ENCODE data around the gene FUZ.
"Not testable (repeated sequence)": the region's sequence is repeated elsewhere in the genome, so short reads cannot be mapped to it uniquely, and the experiment has no call there.

Gene FUZ

DNA sequence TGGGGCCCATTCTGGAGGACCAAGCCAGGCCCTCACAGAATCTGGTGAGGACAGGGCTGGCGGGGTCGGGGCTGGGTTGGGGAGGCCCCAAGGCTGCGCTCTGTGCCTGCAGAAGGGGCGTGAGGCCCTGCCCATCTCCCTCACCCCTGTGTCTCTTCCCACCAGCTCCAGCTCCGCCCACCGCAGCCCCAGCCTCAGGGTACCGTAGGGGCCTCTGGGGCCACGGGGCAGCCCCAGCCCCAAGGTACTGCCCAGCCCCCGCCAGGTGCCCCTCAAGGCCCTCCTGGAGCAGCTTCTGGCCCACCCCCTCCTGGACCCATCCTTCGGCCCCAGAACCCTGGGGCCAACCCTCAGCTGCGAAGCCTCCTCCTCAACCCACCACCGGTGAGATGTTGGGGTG is 22.5 kb upstream of the FUZ start:
- DNase-seq (ENCODE audit: insufficient read length, low spot score) (no peak), FAIRE-seq (no peak)

DNA sequence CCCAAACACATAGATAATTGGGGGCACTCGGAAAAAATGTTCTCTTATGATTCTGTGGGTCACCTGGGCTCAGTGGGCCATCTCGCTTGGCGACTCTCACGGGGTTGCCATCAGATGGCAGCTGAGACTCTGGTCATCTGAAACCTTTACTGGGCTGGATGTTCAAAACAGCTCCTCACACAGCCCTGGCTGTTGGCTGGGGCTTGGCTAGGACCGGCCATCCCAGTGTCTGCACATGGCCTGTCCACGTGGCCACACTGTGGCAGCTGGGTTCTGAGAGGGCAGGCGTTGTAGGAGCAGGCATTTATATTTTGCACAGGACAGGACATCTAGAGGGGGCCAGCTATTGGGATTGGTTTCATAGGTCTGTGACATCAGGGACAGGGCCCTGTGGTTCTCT is 20.5 kb upstream of the FUZ start:
- no peak for FAIRE-seq
- DNase-seq (ENCODE audit: insufficient read length, low spot score), result no peak

GRCh38 chr19:49832556-49832955 is 19.5 kb upstream of the FUZ start:
- FAIRE-seq (no peak), DNase-seq (ENCODE audit: insufficient read length, low spot score) (no peak)

GRCh38 chr19:49831592-49831991 is 18.5 kb upstream of the FUZ start:
- no peak for DNase-seq (ENCODE audit: insufficient read length, low spot score)
- FAIRE-seq, result no peak

- DNase-seq (ENCODE audit: insufficient read length, low spot score) (no peak), FAIRE-seq (no peak)
Measured at GRCh38 chr19:49830766-49831165, 17.7 kb upstream of the FUZ start.

GRCh38 chr19:49829721-49830120 is 16.6 kb upstream of the FUZ start:
- DNase-seq (ENCODE audit: insufficient read length, low spot score), result no peak
- no peak for FAIRE-seq

DNA sequence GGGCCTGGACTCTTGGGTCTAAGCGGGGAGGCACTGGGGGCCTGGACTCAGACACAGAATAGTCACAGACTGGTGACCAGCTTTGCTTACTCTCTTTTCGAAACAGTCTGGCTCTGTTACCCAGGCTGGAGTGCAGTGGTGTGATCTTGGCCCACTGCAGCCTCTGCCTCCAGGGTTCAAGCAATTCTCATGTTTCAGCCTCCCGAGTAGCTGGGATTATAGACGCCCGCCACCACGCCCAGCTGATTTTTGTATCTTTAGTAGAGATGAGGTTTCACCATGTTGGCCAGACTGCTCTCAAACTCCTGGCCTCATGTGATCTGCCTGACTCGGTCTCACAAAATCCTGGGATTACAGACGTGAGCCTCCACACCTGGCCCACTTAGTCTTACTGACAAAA is 16.1 kb upstream of the FUZ start:
- no peak for FAIRE-seq

DNA sequence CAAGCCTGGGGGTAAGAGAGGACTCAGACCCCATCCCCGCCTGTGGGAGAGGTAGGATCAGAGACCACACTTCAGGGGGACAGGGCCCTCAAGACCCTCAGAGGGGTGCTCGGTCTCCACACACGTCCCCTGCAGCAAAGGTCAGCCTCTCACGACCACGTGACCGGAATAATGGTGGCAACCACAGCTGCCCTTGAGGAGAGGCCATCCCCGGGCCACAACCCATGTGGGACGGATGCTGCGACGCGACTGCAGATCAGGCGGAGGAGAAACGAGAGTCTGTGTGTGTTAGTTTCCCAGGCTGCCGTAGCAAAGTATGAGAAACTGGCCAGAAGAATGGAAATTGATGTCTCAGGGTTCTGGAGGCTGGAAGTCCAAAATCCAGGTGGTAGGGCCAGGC is 13.9 kb upstream of the FUZ start:
- FAIRE-seq (no peak), DNase-seq (ENCODE audit: insufficient read length, low spot score) (no peak)

More for the DNA sequence above, 16.1 kb upstream of the FUZ start:
- no peak for DNase-seq (ENCODE audit: insufficient read length, low spot score)

- no peak for FAIRE-seq
Measured at GRCh38 chr19:49824662-49825061, 11.6 kb upstream of the FUZ start.

DNA sequence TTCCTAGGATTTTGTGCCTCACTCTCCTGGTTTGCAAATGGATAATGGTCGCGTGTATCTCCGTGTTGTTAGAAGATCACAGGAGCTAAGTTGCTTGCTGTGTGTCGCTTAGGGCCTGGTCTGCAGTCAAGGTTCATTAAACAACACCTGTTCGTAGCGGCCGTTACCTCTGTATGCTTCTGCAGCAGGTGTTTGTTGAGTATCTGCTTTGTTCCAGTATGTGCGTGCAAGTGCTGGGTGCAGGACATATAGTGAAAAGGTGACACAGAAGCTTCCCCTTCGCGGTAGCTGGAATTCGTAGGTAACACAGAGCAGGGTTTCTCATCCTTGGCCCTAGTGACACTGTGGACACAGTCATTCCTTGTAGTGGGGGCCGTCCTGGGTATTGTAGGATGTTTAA is 10.4 kb upstream of the FUZ start:
- DNase-seq (ENCODE audit: insufficient read length, low spot score) (no peak), FAIRE-seq (no peak)

More at GRCh38 chr19:49824662-49825061, 11.6 kb upstream of the FUZ start:
- no peak for DNase-seq (ENCODE audit: insufficient read length, low spot score)

GRCh38 chr19:49820125-49820524 is 7.0 kb upstream of the FUZ start:
- FAIRE-seq, result no peak
- no peak for DNase-seq (ENCODE audit: insufficient read length, low spot score)

GRCh38 chr19:49819452-49820115 is 6.5 kb upstream of the FUZ start:
- DNase-seq (ENCODE audit: insufficient read length, low spot score), result not testable (repeated sequence)

DNA sequence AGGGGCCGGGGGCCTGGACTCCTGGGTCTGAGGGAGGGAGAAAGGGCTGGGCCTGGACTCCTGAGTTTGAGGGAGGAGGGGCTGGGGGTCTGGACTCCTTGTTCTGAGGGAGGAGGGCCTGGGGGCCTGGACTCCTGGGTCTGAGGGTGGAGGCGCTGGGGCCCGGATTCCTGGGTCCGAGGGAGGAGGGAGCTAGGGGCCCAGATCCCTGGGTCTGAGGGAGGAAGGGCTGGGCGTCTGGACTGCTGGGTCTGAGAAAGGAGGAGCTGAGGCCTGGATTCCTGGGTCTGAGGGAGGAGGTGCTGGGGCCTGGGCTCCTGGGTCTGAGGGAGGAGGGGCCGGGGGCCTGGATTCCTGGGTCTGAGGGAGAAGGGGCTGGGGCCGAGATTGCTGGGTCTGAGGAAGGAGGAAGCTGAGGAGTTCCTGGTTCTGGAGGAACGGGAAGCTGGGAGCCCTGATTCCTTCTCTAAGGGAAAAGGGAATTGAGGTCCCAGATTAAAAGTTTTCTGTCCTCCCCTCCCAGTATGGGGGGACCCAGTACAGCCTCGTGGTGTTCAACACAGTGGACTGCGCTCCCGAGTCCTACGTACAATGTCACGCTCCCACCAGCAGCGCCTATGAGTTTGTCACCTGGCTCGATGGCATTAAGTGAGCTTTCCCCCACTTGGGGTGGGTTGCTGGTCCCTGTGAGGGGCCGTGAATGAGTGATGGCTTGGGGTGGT is 5.7 kb upstream of the FUZ start:
- no peak for DNase-seq (ENCODE audit: insufficient read length, low spot score)
- FAIRE-seq, result no peak

More at GRCh38 chr19:49819452-49820115, 6.5 kb upstream of the FUZ start:
- FAIRE-seq, result not testable (repeated sequence)

DNA sequence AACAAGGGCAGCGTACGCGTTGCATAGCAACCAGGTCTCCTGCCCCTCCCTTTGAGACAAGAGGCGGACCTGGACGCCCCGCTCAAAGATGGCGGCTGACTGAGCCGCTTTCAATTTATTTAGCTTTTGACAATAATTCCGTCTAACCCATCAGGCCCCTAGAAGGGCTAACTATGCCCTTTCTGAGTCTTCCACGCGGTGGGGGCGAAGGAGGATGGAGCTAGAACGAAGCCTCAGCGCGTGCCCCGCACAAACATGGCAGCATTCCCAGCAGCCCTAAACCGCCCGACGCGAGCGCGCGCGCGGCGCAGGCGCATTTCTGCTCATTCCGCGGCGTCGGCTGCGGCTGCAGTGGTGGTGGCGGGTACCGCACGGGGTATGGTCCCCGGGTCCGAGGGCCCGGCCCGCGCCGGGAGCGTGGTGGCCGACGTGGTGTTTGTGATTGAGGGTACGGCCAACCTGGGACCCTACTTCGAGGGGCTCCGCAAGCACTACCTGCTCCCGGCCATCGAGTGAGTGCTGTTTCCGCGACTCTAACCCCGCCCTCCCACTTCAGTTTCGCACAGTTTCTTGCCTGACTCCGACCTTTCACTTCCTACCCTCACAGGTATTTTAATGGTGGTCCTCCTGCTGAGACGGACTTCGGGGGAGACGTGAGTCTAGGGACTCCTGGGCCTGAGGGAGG is 5.0 kb upstream of the FUZ start, which contains the start of gene MED25:
Gene MED25, plus strand, starts transcription at position 326 of the 685 bp plus-strand sequence. Its CDS starts 53 bp downstream, at position 379.
- DNase-seq (ENCODE audit: insufficient read length, low spot score), result peak; percentile 89
- FAIRE-seq, result peak; percentile 65

DNA sequence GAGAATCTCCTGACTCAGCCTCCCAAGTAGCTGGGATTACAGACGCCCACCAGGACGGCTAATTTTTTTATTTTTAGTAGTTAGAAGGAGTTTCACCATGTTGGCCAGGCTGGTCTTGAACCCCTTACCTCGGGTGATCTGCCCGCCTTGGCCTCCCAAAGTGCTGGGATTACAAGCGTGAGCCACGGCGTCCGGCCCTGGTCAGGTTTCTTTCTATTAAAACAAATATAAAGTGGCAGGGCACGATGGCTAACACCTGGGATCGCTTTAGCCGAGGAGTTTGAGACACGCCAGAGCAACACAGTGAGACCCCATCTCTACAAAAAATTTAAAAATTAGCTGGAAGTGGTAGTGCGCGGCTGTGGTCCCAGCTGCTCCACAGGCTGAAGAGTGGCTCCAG is 3.5 kb upstream of the FUZ start:
- no peak for FAIRE-seq
- no peak for DNase-seq (ENCODE audit: insufficient read length, low spot score)

DNA sequence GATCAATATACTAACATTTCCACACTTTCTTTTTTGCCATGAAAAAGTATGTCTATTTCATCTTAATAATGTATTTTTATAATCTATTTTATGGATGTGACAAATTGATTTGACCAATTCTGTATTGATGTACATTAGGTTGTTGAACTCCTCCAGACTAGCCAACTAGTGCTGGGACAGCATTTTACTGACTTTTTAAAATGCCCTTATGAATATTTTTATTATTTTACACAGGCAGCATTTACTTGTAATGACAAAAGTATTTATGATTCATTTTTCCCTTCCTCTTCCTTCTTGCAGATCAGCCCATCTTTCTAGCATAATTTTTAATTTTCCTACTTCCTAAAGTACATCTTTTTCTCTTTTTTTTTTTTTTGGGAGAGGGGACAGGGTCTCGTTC is 918 bp upstream of the FUZ start:
- FAIRE-seq, result no peak

GRCh38 chr19:49812452-49812996 is 568 bp downstream of the FUZ start:
- DNase-seq (ENCODE audit: insufficient read length, low spot score) (no peak), FAIRE-seq (no peak)

More for the DNA sequence above, 918 bp upstream of the FUZ start:
- DNase-seq (ENCODE audit: insufficient read length, low spot score), result no peak

DNA sequence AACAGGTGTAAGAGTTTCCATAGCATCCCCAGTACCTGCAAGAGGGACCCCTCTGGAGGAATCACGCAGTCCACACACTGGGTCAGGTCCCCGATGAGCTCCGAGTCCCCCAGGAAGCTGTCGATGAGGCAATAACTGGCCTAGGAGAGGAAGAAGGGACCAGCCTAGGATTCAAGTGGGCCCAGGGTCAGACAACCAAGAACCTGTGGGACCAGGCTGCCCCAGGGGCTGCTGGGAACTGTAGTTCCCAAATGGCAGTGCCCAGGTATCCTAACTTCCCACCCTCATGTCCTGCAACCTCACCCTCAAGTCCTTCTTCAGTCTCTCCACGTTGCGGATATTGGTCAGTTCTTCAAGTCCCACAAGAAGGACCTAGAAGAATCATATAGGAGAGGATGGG is 1.8 kb downstream of the FUZ start:
- DNase-seq (ENCODE audit: insufficient read length, low spot score) (no peak), FAIRE-seq (no peak)

DNA sequence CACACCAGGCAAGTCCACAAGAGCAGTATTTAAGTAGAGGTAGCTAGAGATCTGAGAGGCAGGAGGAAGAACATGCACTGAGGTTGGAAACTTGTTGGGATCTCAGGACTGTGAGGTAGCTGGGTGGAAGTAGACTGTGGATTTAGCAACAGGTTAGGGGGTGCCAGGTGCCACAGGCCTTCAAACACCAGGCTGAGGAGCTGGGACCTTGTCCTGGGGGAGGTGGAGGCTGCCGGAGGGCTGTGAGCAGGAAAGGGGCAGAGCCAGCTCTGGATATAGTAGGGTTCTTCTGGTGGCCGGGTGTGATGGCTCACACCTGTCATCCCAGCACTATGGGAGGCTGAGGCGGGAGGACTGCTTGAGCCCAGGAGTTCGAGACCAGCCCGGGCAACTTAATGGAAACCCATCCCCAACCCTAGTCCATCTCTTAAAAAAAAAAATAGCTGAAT is 3.1 kb downstream of the FUZ start:
- FAIRE-seq (no peak), DNase-seq (ENCODE audit: insufficient read length, low spot score) (no peak)

DNA sequence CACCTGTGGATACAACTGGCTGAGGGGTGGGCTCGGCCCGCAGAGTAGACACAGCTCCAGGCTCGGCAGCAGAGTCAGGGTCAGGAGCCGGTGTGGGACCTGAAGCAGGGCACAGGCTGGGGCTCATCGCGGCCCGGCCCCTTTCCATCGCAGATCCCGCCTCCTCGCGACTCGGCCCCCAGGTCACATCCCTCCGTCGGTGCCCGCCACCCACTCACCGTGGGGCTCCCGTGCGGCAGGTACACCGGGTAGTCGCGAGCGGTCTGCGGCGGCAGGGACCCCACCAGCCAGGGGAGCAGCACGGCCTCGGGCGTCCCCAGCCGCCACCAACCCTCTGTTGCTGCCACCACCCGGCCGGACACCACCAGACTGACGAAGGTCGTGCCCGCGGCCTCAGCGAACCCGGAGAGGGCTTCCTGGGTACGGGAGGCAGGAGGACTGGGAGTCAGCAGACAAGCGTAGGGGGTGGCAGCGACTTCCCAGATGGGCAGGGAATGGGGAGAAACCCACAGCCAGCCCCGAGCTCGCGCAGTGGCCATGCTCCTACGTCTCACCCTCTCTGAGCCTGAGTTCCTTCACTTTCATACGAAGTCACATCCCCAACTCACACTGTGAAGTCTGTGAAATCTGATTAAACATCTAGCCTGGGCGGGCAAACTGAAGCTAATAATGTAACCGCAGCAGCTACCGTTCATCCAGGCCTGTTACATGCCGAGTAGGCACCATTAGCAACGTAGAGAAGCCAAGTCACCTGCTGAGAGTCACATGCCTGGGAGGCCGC is 3.7 kb downstream of the FUZ start:
- no peak for FAIRE-seq

More for the DNA sequence above, 3.7 kb downstream of the FUZ start:
- DNase-seq (ENCODE audit: insufficient read length, low spot score), result no peak

Measured in HTR-8/SVneo (cell line).